Adrenal gland (tissue), 12 donors: ENCODE measurements around the gene HS6ST2. TPM values are rescaled to one million over a fixed set of nuclear protein-coding genes. Genes with fewer than 3 reads are reported as not detected.

ENCODE experiments used
- DNase-seq, 7 donors: peaks; one replicate each; pipeline ENCODE4 v3.0.0-alpha.2; 2019 to 2020
- H3K27ac ChIP-seq, 5 donors: fragments of 200-600 bp; sonication (generic) in 4 of 5; 1 replicate in 3 of 5; 2 replicates in 2 of 5; pipeline versions ENCODE4 v1.5.1 to v1.8.0; 2016 to 2020; ENCODE audit warnings: mild to moderate bottlenecking in 1 of 5
- H3K27me3 ChIP-seq: fragments of 200-600 bp; 2 replicates; pipeline ENCODE4 v1.8.0; 2021
- H3K36me3 ChIP-seq, 2 donors: fragments of 200-600 bp; replicated peaks in 1 of 2; 1 replicate in 1 of 2; 2 replicates in 1 of 2; pipeline versions ENCODE4 v1.5.1 to v1.8.0; 2018 to 2022
- H3K4me1 ChIP-seq, 2 donors: fragments of 200-600 bp; replicated peaks in 1 of 2; 1 replicate in 1 of 2; 2 replicates in 1 of 2; pipeline versions ENCODE4 v1.5.1 to v1.8.0; 2018 to 2021
- H3K4me3 ChIP-seq, 4 donors: fragments of 200-600 bp; sonication (generic) in 3 of 4; one replicate each; pipeline ENCODE4 v1.5.1; 2016 to 2018
- H3K9me3 ChIP-seq, 3 donors: fragments of 200-600 bp; sonication (generic) in 1 of 3; replicated peaks in 1 of 3; 1 replicate in 2 of 3; 2 replicates in 1 of 3; pipeline versions ENCODE4 v1.5.1 to v1.8.0; 2016 to 2021
- POLR2A ChIP-seq, 2 donors: fragments of 450-650 bp; IDR thresholded peaks; one replicate each; pipeline ENCODE4 v1.6.1; 2017; ENCODE audit warnings: antibody characterized with exemption in 2 of 2, mild to moderate bottlenecking in 2 of 2, moderate library complexity in 1 of 2
- WGBS, 4 donors: extraction: QIAGEN DNeasy Blood & Tissue Kit in 2 of 4; methylation state at CpG; one replicate each; pipeline versions ENCODE4 v1.1.5 to v1.1.7; 2013 to 2017; 5-methylcytosine and 5-hydroxymethylcytosine counted together
- intact Hi-C, 2 donors: fragments of 100-400 bp; cut with DNase I; formaldehyde crosslinking; loops; one replicate each; pipeline versions ENCODE4 v1.14.1 to v1.15.0; 2022 to 2023
- polyA plus RNA-seq, 3 donors: library from polyadenylated mRNA; stranded (reverse); fragments of 200-250 nt in 2 of 3; fragments of 350-450 nt in 1 of 3; fragmentation: Illumina TruSeq in 1 of 3; extraction: RNeasy Lipid Tissue Mini Kit (QIAGEN cat#74804) in 1 of 3; gene quantifications; one replicate each; pipeline ENCODE4 v1.2.3, GENCODE V29; 2013 to 2014
- total RNA-seq, 9 donors: library from RNA; depleted of rRNA in 4 of 9; stranded (reverse); fragments of >200 nt in 4 of 9; fragments of 120-200 nt in 1 of 9; fragmentation: NEBNext Ultra II Directional in 1 of 9; extraction: Animal tissue kit (Norgen Biotek cat#: 25700) in 1 of 9; gene quantifications; one replicate each; pipeline versions ENCODE4 v1.1.0 to v1.2.4, GENCODE V29; 2013 to 2023
- TF ChIP-seq, protein P1 (sequence below), 6 experiments: fragments of 450-650 bp in 4 of 6; fragments of 200-600 bp in 2 of 6; sonication (generic) in 1 of 6; IDR thresholded peaks; 1 replicate in 5 of 6; 2 replicates in 1 of 6; pipeline versions ENCODE4 v1.5.1 to v1.8.0; 2016 to 2021; ENCODE audit warnings: antibody characterized with exemption in 6 of 6, mild to moderate bottlenecking in 2 of 6, moderate library complexity in 1 of 6
- donor health status: healthy with polysubstance abuse.
- donor health status: Bipolar disorder and iron deficiency.
- donor health status: DM: yes; HTN: yes; CAD: no.
- donor health status: DM: no; HTN: no; CAD: no.
- donor health status: DM: no; HTN: no; CAD: no.
- donor health status: DM: yes; HTN: yes; CAD: no.

The HS6ST2 gene
- total and polyA plus RNA-seq, 12 donors: 0.24 to 6.0 (median 1.3) TPM

GRCh38 chrX:132634521-132634920, 323.9 kb downstream of the HS6ST2 start:
- 35 to 63% (median 48%) methylated on average over 1 of the region's 1 CpG; no CpG with 5 or more reads in 1 of the 4 donors for WGBS, 4 donors
- H3K9me3 ChIP-seq: no peaks in the 10 kb centered on the region
- no peaks in the 10 kb centered on the region for H3K4me1 ChIP-seq

GRCh38 chrX:132631579-132632232, 326.7 kb downstream of the HS6ST2 start:
- TF ChIP-seq, protein P1, sequence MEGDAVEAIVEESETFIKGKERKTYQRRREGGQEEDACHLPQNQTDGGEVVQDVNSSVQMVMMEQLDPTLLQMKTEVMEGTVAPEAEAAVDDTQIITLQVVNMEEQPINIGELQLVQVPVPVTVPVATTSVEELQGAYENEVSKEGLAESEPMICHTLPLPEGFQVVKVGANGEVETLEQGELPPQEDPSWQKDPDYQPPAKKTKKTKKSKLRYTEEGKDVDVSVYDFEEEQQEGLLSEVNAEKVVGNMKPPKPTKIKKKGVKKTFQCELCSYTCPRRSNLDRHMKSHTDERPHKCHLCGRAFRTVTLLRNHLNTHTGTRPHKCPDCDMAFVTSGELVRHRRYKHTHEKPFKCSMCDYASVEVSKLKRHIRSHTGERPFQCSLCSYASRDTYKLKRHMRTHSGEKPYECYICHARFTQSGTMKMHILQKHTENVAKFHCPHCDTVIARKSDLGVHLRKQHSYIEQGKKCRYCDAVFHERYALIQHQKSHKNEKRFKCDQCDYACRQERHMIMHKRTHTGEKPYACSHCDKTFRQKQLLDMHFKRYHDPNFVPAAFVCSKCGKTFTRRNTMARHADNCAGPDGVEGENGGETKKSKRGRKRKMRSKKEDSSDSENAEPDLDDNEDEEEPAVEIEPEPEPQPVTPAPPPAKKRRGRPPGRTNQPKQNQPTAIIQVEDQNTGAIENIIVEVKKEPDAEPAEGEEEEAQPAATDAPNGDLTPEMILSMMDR (IDR thresholded peaks at IDR 0.05): peak; percentile 41 to 67 (median 56)
- TF ChIP-seq POLR2A (IDR thresholded peaks at IDR 0.05): no peak
- no peaks in the 10 kb centered on the region for H3K36me3 ChIP-seq

More at GRCh38 chrX:132634521-132634920, 323.9 kb downstream of the HS6ST2 start:
- no peak overlapping the region for H3K4me3 ChIP-seq
- no peaks in the 10 kb centered on the region for H3K36me3 ChIP-seq
- peaks cover 16% of the 10 kb centered on the region for H3K27me3 ChIP-seq
- DNase-seq: no peak
- intact Hi-C loops: no loop called here
- no peak overlapping the region for H3K27ac ChIP-seq
- no peak for TF ChIP-seq POLR2A (IDR thresholded peaks at IDR 0.05)
- TF ChIP-seq, protein P1 (IDR thresholded peaks at IDR 0.05): no peak

GRCh38 chrX:132624466-132624865, 334.0 kb downstream of the HS6ST2 start:
- TF ChIP-seq, protein P1 (IDR thresholded peaks at IDR 0.05): no peak
- no peak for TF ChIP-seq POLR2A (IDR thresholded peaks at IDR 0.05)
- Histone ChIP-seq H3K4me3 (no peak overlapping the region), H3K27me3 (peaks cover 30% of the 10 kb centered on the region), H3K36me3 (no peaks in the 10 kb centered on the region), H3K9me3 (no peaks in the 10 kb centered on the region), H3K4me1 (no peaks in the 10 kb centered on the region), H3K27ac (no peak overlapping the region)
- WGBS, 4 donors: 73 to 91% (median 85%) methylated on average over 5 of the region's 5 CpGs
- no peak for DNase-seq
- intact Hi-C loops: loop anchor here in 1 of 2 donors (10.0 kb wide), 1 partner anchor 530 kb away; no protein-coding TSS in a partner anchor

More at GRCh38 chrX:132631579-132632232, 326.7 kb downstream of the HS6ST2 start:
- Histone ChIP-seq H3K4me1 (no peaks in the 10 kb centered on the region), H3K4me3 (no peak overlapping the region), H3K27me3 (peaks cover 19% of the 10 kb centered on the region), H3K9me3 (no peaks in the 10 kb centered on the region), H3K27ac (no peak overlapping the region)
- intact Hi-C loops: no loop called here
- no peak for DNase-seq
- 0 to 35% (median 20%) methylated on average over 1 to 3 of the region's 3 CpGs for WGBS, 4 donors

- Histone ChIP-seq H3K9me3 (no peaks in the 10 kb centered on the region), H3K4me1 (no peaks in the 10 kb centered on the region), H3K27me3 (peaks cover 29% of the 10 kb centered on the region), H3K4me3 (no peak overlapping the region), H3K27ac (no peak overlapping the region), H3K36me3 (no peaks in the 10 kb centered on the region)
- no peak for DNase-seq
- intact Hi-C loops: loop anchor here in 1 of 2 donors (10.0 kb wide), 1 partner anchor 529 kb away; no protein-coding TSS in a partner anchor
- WGBS, 4 donors: 51 to 78% (median 66%) methylated on average over 3 of the region's 3 CpGs
- TF ChIP-seq POLR2A (IDR thresholded peaks at IDR 0.05): no peak
- TF ChIP-seq, protein P1 (IDR thresholded peaks at IDR 0.05): no peak
These were observed 334.5 kb downstream of the HS6ST2 start for GRCh38 chrX:132623942-132624341.
